HepG2 (cell line): ENCODE measurements around the gene RPTOR. TPM values are rescaled to one million over a fixed set of nuclear protein-coding genes. Genes with fewer than 3 reads are reported as not detected.

ENCODE experiments used
- ATAC-seq: fragments of 200-7000 bp; cut with Tn5 transposase; 3 replicates; pipeline ENCODE4 v1.9.1; 2020; ENCODE audit warnings: mild to moderate bottlenecking, moderate library complexity
- BruUV-seq: library from RNA; stranded (reverse); fragments of 400-500 nt; replicated peaks from 2 replicates; lab custom pipeline; 2021; lab: Mats Ljungman, UMichigan
- CTCF ChIA-PET: fragments of 300-600 bp; formaldehyde crosslinking; extraction: SDS; loops from one replicate; lab custom pipeline; 2021; ENCODE audit warnings: low total read pairs, inconsistent platforms, low intra/inter-chr PET ratio; lab: Yijun Ruan, JAX
- POLR2A ChIA-PET: fragments of 350-600 bp; sonication (Branson Sonifier 250); formaldehyde crosslinking; loops from one replicate; lab custom pipeline; 2020; ENCODE audit warnings: antibody characterized with exemption, inconsistent platforms; lab: Yijun Ruan, JAX
- DNase-seq: peaks from one replicate; pipeline ENCODE4 v3.0.0-alpha.2; 2015; ENCODE audit warnings: low spot score
- FAIRE-seq: peaks from 3 replicates; lab custom pipeline; 2011; peaks lifted over from hg19 to GRCh38; lab: Jason Lieb, UNC
- H2AFZ ChIP-seq: one replicate; pipeline ENCODE4 v1.6.1; 2011; ENCODE audit warnings: low read length, inconsistent platforms
- H3K27ac ChIP-seq: fragments of 300-600 bp; 3 replicates; pipeline ENCODE4 v1.8.0; 2011; ENCODE audit warnings: mixed run types, mild to moderate bottlenecking, mixed read lengths, low read length, inconsistent platforms; ENCODE audit not compliant: insufficient read depth; ENCODE audit errors: extremely low read length
- H3K27me3 ChIP-seq, 2 experiments: fragments of 200-600 bp in 1 of 2; 2 replicates in 1 of 2; 3 replicates in 1 of 2; pipeline versions ENCODE4 v1.6.0 to v1.8.0; 2011; ENCODE audit warnings: low read length in 2 of 2, mild to moderate bottlenecking in 2 of 2, moderate library complexity in 2 of 2, inconsistent platforms in 1 of 2; ENCODE audit not compliant: insufficient read depth in 2 of 2, control insufficient read depth in 1 of 2
- H3K36me3 ChIP-seq, 2 experiments: fragments of 200-600 bp in 1 of 2; replicated peaks in 1 of 2; 2 replicates in 1 of 2; 3 replicates in 1 of 2; pipeline versions ENCODE4 v1.5.1 to v1.8.0; 2011; ENCODE audit warnings: low read length in 2 of 2, inconsistent platforms in 1 of 2; ENCODE audit not compliant: insufficient read depth in 2 of 2, control insufficient read depth in 1 of 2
- H3K4me1 ChIP-seq: 2 replicates; pipeline ENCODE4 v1.5.1; 2012; ENCODE audit warnings: low read length, inconsistent platforms; ENCODE audit not compliant: insufficient read depth
- H3K4me2 ChIP-seq: 2 replicates; pipeline ENCODE4 v1.6.0; 2011; ENCODE audit warnings: low read depth, low read length, inconsistent platforms
- H3K4me3 ChIP-seq, 3 experiments: fragments of 200-600 bp in 1 of 3; sonication (generic), shearing (Covaris generic) in 1 of 3; replicated peaks in 1 of 3; 2 replicates each; pipeline ENCODE4 v1.5.1; 2011 to 2016; ENCODE audit warnings: low read length in 3 of 3, inconsistent platforms in 2 of 3, low read depth in 2 of 3, mild to moderate bottlenecking in 2 of 3, control low read depth in 1 of 3, mixed read lengths in 1 of 3; ENCODE audit not compliant: insufficient read depth in 1 of 3
- H3K79me2 ChIP-seq: one replicate; pipeline ENCODE4 v1.6.1; 2011; ENCODE audit warnings: low read length, inconsistent platforms; ENCODE audit not compliant: insufficient read depth
- H3K9ac ChIP-seq: 2 replicates; pipeline ENCODE4 v1.6.0; 2011; ENCODE audit warnings: mild to moderate bottlenecking, low read depth, low read length, inconsistent platforms; ENCODE audit not compliant: insufficient read depth
- H3K9me3 ChIP-seq: 2 replicates; pipeline ENCODE4 v1.5.1; 2012; ENCODE audit warnings: mild to moderate bottlenecking, low read length
- H4K20me1 ChIP-seq: 2 replicates; pipeline ENCODE4 v1.6.0; 2011; ENCODE audit warnings: inconsistent platforms, mild to moderate bottlenecking, low read length, moderate library complexity; ENCODE audit not compliant: insufficient read depth
- CBFB ChIP-seq: sonication (generic); formaldehyde crosslinking; IDR thresholded peaks from 2 replicates; pipeline ENCODE4 v1.4.0; 2020; ENCODE audit warnings: missing genetic modification reagents
- DMTF1 ChIP-seq: sonication (generic); formaldehyde crosslinking; IDR thresholded peaks from 2 replicates; pipeline ENCODE4 v1.4.0; 2020; ENCODE audit warnings: mild to moderate bottlenecking, missing genetic modification reagents
- GABPB1 ChIP-seq: IDR thresholded peaks from 2 replicates; pipeline ENCODE4 v1.6.1; 2016; ENCODE audit warnings: mild to moderate bottlenecking, missing genetic modification reagents, moderate library complexity, missing compliant biosample characterization
- HMG20B ChIP-seq: conservative IDR thresholded peaks from 2 replicates; pipeline ENCODE4 v1.6.1; 2016; ENCODE audit warnings: missing genetic modification reagents, missing compliant biosample characterization
- MATR3 ChIP-seq: sonication (generic); formaldehyde crosslinking; IDR thresholded peaks from 2 replicates; pipeline ENCODE4 v1.4.0; 2020; ENCODE audit warnings: missing genetic modification reagents
- MED8 ChIP-seq: sonication (generic); formaldehyde crosslinking; IDR thresholded peaks from 2 replicates; pipeline ENCODE4 v1.8.1; 2023; ENCODE audit warnings: mild to moderate bottlenecking, missing genetic modification reagents; ENCODE audit not compliant: insufficient replicate concordance
- POLR2A ChIP-seq, 2 experiments: IDR thresholded peaks; 2 replicates each; pipeline ENCODE4 v1.6.1; 2011; ENCODE audit warnings: low read depth in 2 of 2, low read length in 2 of 2, mild to moderate bottlenecking in 1 of 2, moderate library complexity in 1 of 2; ENCODE audit not compliant: insufficient read depth in 1 of 2
- RAD21 ChIP-seq: fragments of 450-650 bp; formaldehyde crosslinking; IDR thresholded peaks from 2 replicates; pipeline ENCODE4 v1.5.0; 2020; ENCODE audit warnings: mild to moderate bottlenecking
- SNAI1 ChIP-seq: sonication (generic); formaldehyde crosslinking; IDR thresholded peaks from 2 replicates; pipeline ENCODE4 v1.5.0; 2020; ENCODE audit warnings: mild to moderate bottlenecking, missing genetic modification reagents, borderline replicate concordance
- SOX6 ChIP-seq, 2 experiments: fragments of 450-650 bp in 1 of 2; sonication (generic) in 1 of 2; formaldehyde crosslinking in 1 of 2; IDR thresholded peaks; 2 replicates each; pipeline versions ENCODE4 v1.4.0 to v1.6.1; 2017 to 2020; ENCODE audit warnings: antibody characterized with exemption in 1 of 2, mild to moderate bottlenecking in 1 of 2, missing genetic modification reagents in 1 of 2
- SRSF4 ChIP-seq: fragments of 200-400 bp; formaldehyde crosslinking; IDR thresholded peaks from one replicate; pipeline ENCODE4 v1.6.1; 2018; ENCODE audit warnings: mild to moderate bottlenecking, low read depth, low read length, moderate library complexity; ENCODE audit not compliant: poor library complexity, severe bottlenecking
- ZNF10 ChIP-seq: sonication (generic); formaldehyde crosslinking; IDR thresholded peaks from 2 replicates; pipeline ENCODE4 v1.4.0; 2020; ENCODE audit warnings: mild to moderate bottlenecking, low read depth, missing genetic modification reagents, borderline replicate concordance
- ZNF17 ChIP-seq: sonication (generic); formaldehyde crosslinking; IDR thresholded peaks from 2 replicates; pipeline ENCODE4 v1.5.0; 2020; ENCODE audit warnings: mild to moderate bottlenecking, missing genetic modification reagents
- ZNF235 ChIP-seq: sonication (generic); formaldehyde crosslinking; IDR thresholded peaks from 2 replicates; pipeline ENCODE4 v1.8.1; 2023; ENCODE audit warnings: mild to moderate bottlenecking, missing genetic modification reagents, borderline replicate concordance
- ZNF704 ChIP-seq: sonication (generic); formaldehyde crosslinking; IDR thresholded peaks from 2 replicates; pipeline ENCODE4 v1.8.1; 2023; ENCODE audit warnings: mild to moderate bottlenecking, inconsistent platforms, moderate library complexity, missing genetic modification reagents, borderline replicate concordance
- WGBS: methylation state at CpG from one replicate; pipeline ENCODE4 v1.1.6; 2017; ENCODE audit warnings: low lambda C conversion rate; 5-methylcytosine and 5-hydroxymethylcytosine counted together
- in situ Hi-C: cut with HindIII; loops from 2 replicates; pipeline ENCODE4 v1.10.0; 2017; ENCODE audit warnings: low pct_unique_long_range_greater_than_20kb; ENCODE audit not compliant: extremely low pct_ligation_motif_present
- intact Hi-C: fragments of 100-400 bp; cut with micrococcal nuclease; formaldehyde crosslinking; loops from one replicate; pipeline ENCODE4 v1.10.0; 2022; ENCODE audit not compliant: unreplicated experiment
- polyA plus RNA-seq, 8 experiments: library from polyadenylated mRNA; depleted of rRNA in 3 of 8; stranded (reverse) in 7 of 8; unstranded in 1 of 8; fragments of >200 nt; fragmentation: Illumina TruSeq in 4 of 8; extraction: Trizol in 4 of 8; gene quantifications; 2 replicates each; pipeline versions ENCODE4 v1.2.1 to v1.2.3, GENCODE V29; 2011 to 2016; ENCODE audit warnings: low read depth in 4 of 8, missing spikeins in 1 of 8, mixed read lengths in 1 of 8; ENCODE audit not compliant: insufficient read depth in 1 of 8
- total RNA-seq, 5 experiments: library from RNA; depleted of rRNA; stranded (reverse); fragments of >200 nt; fragmentation: Illumina TruSeq; extraction: Trizol; gene quantifications; 2 replicates each; pipeline ENCODE4 v1.2.3, GENCODE V29; 2016; ENCODE audit warnings: low read depth in 1 of 5

RPTOR gene
- total and polyA plus RNA-seq, 2 of the 13 experiments (the other 11 are each of a cell fraction or from before 2014, with no cell fraction given), result 6.6 to 25.3 TPM

GRCh38 chr17:80944326-80944725 is 399.7 kb downstream of the RPTOR start:
- Histone ChIP-seq H3K4me1 (no peaks in the 10 kb centered on the region; the same call in 1 of the 2 replicates), H3K27me3 (no peaks in the 10 kb centered on the region), H3K4me2 (no peak overlapping the region), H3K9ac (no peak overlapping the region), H4K20me1 (no peaks in the 10 kb centered on the region), H3K79me2 (no peaks in the 10 kb centered on the region), H3K27ac (no peak overlapping the region), H3K36me3 (peaks cover 24 to 44% of the 10 kb centered on the region in 2 experiments; a peak in 4 of 5 replicates), H3K9me3 (no peaks in the 10 kb centered on the region), H2AFZ (no peak overlapping the region), H3K4me3 (no peak overlapping the region)
- TF ChIP-seq RAD21 (CRISPR knock-in tag) (no peak), SRSF4 (no peak), SOX6 (IDR thresholded peaks at IDR 0.05) (no peak), SOX6 (CRISPR knock-in tag; IDR thresholded peaks at IDR 0.05) (no peak), POLR2A (IDR thresholded peaks at IDR 0.05; ENCODE audit: insufficient read depth in 1 of 2, low read depth in 2 of 2, low read length in 2 of 2) (no peak), ZNF10 (CRISPR knock-in tag) (no peak), MATR3 (CRISPR knock-in tag) (no peak), GABPB1 (CRISPR knock-in tag) (no peak), ZNF704 (no peak), SNAI1 (CRISPR knock-in tag) (no peak), CBFB (CRISPR knock-in tag) (no peak), ZNF235 (no peak), DMTF1 (CRISPR knock-in tag) (no peak), HMG20B (CRISPR knock-in tag) (no peak), MED8 (no peak), ZNF17 (CRISPR knock-in tag) (no peak)
- no peak for ATAC-seq
- no peak for FAIRE-seq
- 97% methylated on average over 9 of the region's 9 CpGs for WGBS
- in situ Hi-C loops, result no loop called here
- no TSS peak for BruUV-seq
- intact Hi-C loops, result no loop called here
- CTCF ChIA-PET, result no interaction called here
- DNase-seq, result no peak
- POLR2A ChIA-PET, result no interaction called here
